Fibroblast of lung (primary cell): ENCODE results near the gene TMC2. TPM values are rescaled to one million over a fixed set of nuclear protein-coding genes. Genes with fewer than 3 reads are reported as not detected.

Experiments
- DNase-seq, 2 donors: peaks; one replicate each; pipeline versions ENCODE4 v3.0.0 to v3.0.0-alpha.2; 2010; ENCODE audit warnings: low read depth in 2 of 2
- H2AFZ ChIP-seq: 2 replicates; pipeline ENCODE4 v1.5.1; 2012; ENCODE audit warnings: low read length, control low read depth, inconsistent platforms
- H3K27ac ChIP-seq: 2 replicates; pipeline ENCODE4 v1.5.1; 2011; ENCODE audit warnings: low read length, control low read depth; ENCODE audit not compliant: insufficient read depth
- H3K27me3 ChIP-seq: 2 replicates; pipeline ENCODE4 v1.5.1; 2011; ENCODE audit warnings: mild to moderate bottlenecking, low read length; ENCODE audit not compliant: control insufficient read depth, insufficient read depth
- H3K36me3 ChIP-seq: 2 replicates; pipeline ENCODE4 v1.5.1; 2011; ENCODE audit warnings: low read length; ENCODE audit not compliant: control insufficient read depth, insufficient read depth
- H3K4me1 ChIP-seq: 2 replicates; pipeline ENCODE4 v1.5.1; 2011; ENCODE audit warnings: low read length; ENCODE audit not compliant: control insufficient read depth, insufficient read depth; ENCODE audit errors: extremely low read depth
- H3K4me2 ChIP-seq: 2 replicates; pipeline ENCODE4 v1.5.1; 2011; ENCODE audit warnings: low read length, control low read depth; ENCODE audit not compliant: insufficient read depth; ENCODE audit errors: extremely low read depth
- H3K4me3 ChIP-seq, 4 experiments: fragments of 200-600 bp in 1 of 4; sonication (generic) in 1 of 4; replicated peaks in 1 of 4; 2 replicates each; pipeline ENCODE4 v1.5.1; 2011 to 2016; ENCODE audit warnings: low read length in 4 of 4, low read depth in 3 of 4, mild to moderate bottlenecking in 3 of 4, control low read depth in 2 of 4, inconsistent platforms in 1 of 4, mixed read lengths in 1 of 4; ENCODE audit not compliant: insufficient read depth in 1 of 4; ENCODE audit errors: control extremely low read depth in 1 of 4
- H3K79me2 ChIP-seq: 2 replicates; pipeline ENCODE4 v1.5.1; 2012; ENCODE audit warnings: mild to moderate bottlenecking, low read length, inconsistent platforms; ENCODE audit not compliant: control insufficient read depth, insufficient read depth
- H3K9ac ChIP-seq: 2 replicates; pipeline ENCODE4 v1.5.1; 2011; ENCODE audit warnings: mild to moderate bottlenecking, low read length, control low read depth; ENCODE audit not compliant: insufficient read depth
- H3K9me3 ChIP-seq: 2 replicates; pipeline ENCODE4 v1.5.1; 2012; ENCODE audit warnings: low read depth, low read length; ENCODE audit not compliant: control insufficient read depth, insufficient read depth
- H4K20me1 ChIP-seq: 2 replicates; pipeline ENCODE4 v1.5.1; 2011; ENCODE audit warnings: low read length; ENCODE audit not compliant: control insufficient read depth, insufficient read depth; ENCODE audit errors: extremely low read depth
- EZH2 ChIP-seq: IDR thresholded peaks from 2 replicates; pipeline ENCODE4 v1.5.1; 2012; ENCODE audit warnings: low read length, control low read depth, mild to moderate bottlenecking; ENCODE audit errors: missing control alignments
- polyA plus RNA-seq, 2 donors: library from polyadenylated mRNA; depleted of rRNA in 1 of 2; stranded (reverse) in 1 of 2; unstranded in 1 of 2; fragments of >200 nt; gene quantifications; 2 replicates each; pipeline ENCODE4 v1.2.1, GENCODE V29; 2011 to 2012; ENCODE audit warnings: missing spikeins in 1 of 2
- total RNA-seq: library from RNA; depleted of rRNA; stranded (reverse); fragments of >200 nt; gene quantifications from 2 replicates; pipeline ENCODE4 v1.2.1, GENCODE V29; 2014
- TF ChIP-seq, protein P1 (sequence below), 2 donors: IDR thresholded peaks in 1 of 2; conservative IDR thresholded peaks in 1 of 2; 1 replicate in 1 of 2; 2 replicates in 1 of 2; pipeline ENCODE4 v1.5.1; 2011 to 2012; ENCODE audit warnings: low read length in 2 of 2, control low read depth in 1 of 2, inconsistent platforms in 1 of 2, low read depth in 1 of 2, mild to moderate bottlenecking in 1 of 2

The TMC2 gene
- total and polyA plus RNA-seq, 2 donors (not counting 1 experiment from before 2014, with no cell fraction given), result under 0.01 TPM; not detected in 1

DNA sequence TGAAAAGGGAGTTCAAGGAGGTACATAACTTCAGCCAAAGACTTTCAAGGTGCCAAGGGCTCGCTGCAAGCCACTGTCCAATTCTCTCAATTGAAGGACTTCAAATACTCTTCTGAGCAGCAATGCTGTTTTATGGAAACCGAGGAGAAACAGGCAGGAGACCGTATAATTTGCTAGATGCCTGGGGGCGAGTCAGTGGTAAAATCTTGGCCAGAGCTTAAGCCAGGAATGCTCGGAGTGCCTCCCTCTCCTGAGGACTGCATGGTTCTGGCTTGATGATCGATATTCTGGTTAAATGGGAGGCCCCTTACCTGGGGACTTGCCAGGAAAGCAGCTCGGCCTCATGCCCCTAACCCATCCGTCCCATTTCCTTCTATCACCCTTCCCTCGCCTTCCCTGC lies 80.3 kb downstream of the TMC2 start:
- no peak overlapping the region for H2AFZ ChIP-seq

DNA sequence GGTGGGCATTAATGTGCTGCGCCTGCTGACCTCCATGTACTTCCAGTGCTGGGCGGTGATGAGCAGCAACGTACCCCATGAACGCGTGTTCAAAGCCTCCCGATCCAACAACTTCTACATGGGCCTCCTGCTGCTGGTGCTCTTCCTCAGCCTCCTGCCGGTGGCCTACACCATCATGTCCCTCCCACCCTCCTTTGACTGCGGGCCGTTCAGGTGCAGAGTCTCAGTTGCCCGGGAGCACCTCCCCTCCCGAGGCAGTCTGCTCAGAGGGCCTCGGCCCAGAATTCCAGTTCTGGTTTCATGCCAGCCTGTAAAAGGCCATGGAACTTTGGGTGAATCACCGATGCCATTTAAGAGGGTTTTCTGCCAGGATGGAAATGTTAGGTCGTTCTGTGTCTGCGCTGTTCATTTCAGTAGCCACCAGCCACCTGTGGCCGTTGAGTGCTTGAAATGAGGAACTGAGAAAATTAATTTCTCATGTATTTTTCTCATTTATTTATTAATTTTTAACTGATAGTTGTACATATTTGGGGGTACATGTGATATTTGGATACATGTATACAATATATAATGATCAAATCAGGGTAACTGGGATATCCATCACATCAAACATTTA lies 80.8 kb downstream of the TMC2 start:
- Histone ChIP-seq H3K4me2 (no peak overlapping the region), H3K9me3 (no peaks in the 10 kb centered on the region), H4K20me1 (no peaks in the 10 kb centered on the region), H3K4me3 (no peak overlapping the region), H2AFZ (no peak overlapping the region), H3K79me2 (no peaks in the 10 kb centered on the region), H3K4me1 (no peaks in the 10 kb centered on the region), H3K27ac (no peak overlapping the region), H3K9ac (no peak overlapping the region), H3K36me3 (no peaks in the 10 kb centered on the region), H3K27me3 (peaks cover 2% of the 10 kb centered on the region)
- no peak for DNase-seq
- TF ChIP-seq, protein P1, sequence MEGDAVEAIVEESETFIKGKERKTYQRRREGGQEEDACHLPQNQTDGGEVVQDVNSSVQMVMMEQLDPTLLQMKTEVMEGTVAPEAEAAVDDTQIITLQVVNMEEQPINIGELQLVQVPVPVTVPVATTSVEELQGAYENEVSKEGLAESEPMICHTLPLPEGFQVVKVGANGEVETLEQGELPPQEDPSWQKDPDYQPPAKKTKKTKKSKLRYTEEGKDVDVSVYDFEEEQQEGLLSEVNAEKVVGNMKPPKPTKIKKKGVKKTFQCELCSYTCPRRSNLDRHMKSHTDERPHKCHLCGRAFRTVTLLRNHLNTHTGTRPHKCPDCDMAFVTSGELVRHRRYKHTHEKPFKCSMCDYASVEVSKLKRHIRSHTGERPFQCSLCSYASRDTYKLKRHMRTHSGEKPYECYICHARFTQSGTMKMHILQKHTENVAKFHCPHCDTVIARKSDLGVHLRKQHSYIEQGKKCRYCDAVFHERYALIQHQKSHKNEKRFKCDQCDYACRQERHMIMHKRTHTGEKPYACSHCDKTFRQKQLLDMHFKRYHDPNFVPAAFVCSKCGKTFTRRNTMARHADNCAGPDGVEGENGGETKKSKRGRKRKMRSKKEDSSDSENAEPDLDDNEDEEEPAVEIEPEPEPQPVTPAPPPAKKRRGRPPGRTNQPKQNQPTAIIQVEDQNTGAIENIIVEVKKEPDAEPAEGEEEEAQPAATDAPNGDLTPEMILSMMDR (conservative IDR thresholded peaks at IDR 0.05 in 1 of 2, IDR thresholded peaks at IDR 0.05 in 1 of 2; ENCODE audit: low read depth in 1 of 2, low read length in 2 of 2), result no peak
- TF ChIP-seq EZH2, result no peak

More for the DNA sequence above, 80.3 kb downstream of the TMC2 start:
- no peaks in the 10 kb centered on the region for H3K36me3 ChIP-seq
- H3K79me2 ChIP-seq, result no peaks in the 10 kb centered on the region
- no peaks in the 10 kb centered on the region for H3K9me3 ChIP-seq
- DNase-seq, result peak in 1 of 2 donors; percentile 28
- no peaks in the 10 kb centered on the region for H3K4me1 ChIP-seq
- no peak overlapping the region for H3K27ac ChIP-seq
- no peak overlapping the region for H3K4me3 ChIP-seq
- H3K4me2 ChIP-seq, result no peak overlapping the region
- no peak for TF ChIP-seq EZH2
- TF ChIP-seq, protein P1 (conservative IDR thresholded peaks at IDR 0.05 in 1 of 2, IDR thresholded peaks at IDR 0.05 in 1 of 2; ENCODE audit: low read depth in 1 of 2, low read length in 2 of 2), result no peak
- no peaks in the 10 kb centered on the region for H4K20me1 ChIP-seq
- peaks cover 4% of the 10 kb centered on the region for H3K27me3 ChIP-seq
- no peak overlapping the region for H3K9ac ChIP-seq

GRCh38 chr20:2618815-2619214 lies 82.4 kb downstream of the TMC2 start:
- no peak overlapping the region for H3K4me2 ChIP-seq

More at GRCh38 chr20:2618815-2619214, 82.4 kb downstream of the TMC2 start:
- peaks cover 2% of the 10 kb centered on the region for H3K27me3 ChIP-seq
- no peak overlapping the region for H3K4me3 ChIP-seq
- DNase-seq, result no peak
- H3K79me2 ChIP-seq, result no peaks in the 10 kb centered on the region
- H3K27ac ChIP-seq, result no peak overlapping the region
- H4K20me1 ChIP-seq, result no peaks in the 10 kb centered on the region
- H3K9me3 ChIP-seq, result no peaks in the 10 kb centered on the region
- H2AFZ ChIP-seq, result no peak overlapping the region
- TF ChIP-seq EZH2, result no peak
- TF ChIP-seq, protein P1 (conservative IDR thresholded peaks at IDR 0.05 in 1 of 2, IDR thresholded peaks at IDR 0.05 in 1 of 2; ENCODE audit: low read depth in 1 of 2, low read length in 2 of 2), result no peak
- H3K4me1 ChIP-seq, result no peaks in the 10 kb centered on the region
- no peaks in the 10 kb centered on the region for H3K36me3 ChIP-seq
- H3K9ac ChIP-seq, result no peak overlapping the region
